Astrocyte (in vitro differentiated cells and primary cell): ENCODE data around the gene STON2.

Experiments
- CTCF ChIP-seq: IDR thresholded peaks from 2 replicates; pipeline ENCODE4 v1.5.1; 2011; ENCODE audit warnings: low read depth, mild to moderate bottlenecking, inconsistent platforms, low read length, moderate library complexity; ENCODE audit not compliant: insufficient read depth
- EZH2 ChIP-seq: IDR thresholded peaks from 2 replicates; pipeline ENCODE4 v1.6.1; 2012; ENCODE audit warnings: mild to moderate bottlenecking, low read length, inconsistent platforms; ENCODE audit not compliant: insufficient read depth

DNA sequence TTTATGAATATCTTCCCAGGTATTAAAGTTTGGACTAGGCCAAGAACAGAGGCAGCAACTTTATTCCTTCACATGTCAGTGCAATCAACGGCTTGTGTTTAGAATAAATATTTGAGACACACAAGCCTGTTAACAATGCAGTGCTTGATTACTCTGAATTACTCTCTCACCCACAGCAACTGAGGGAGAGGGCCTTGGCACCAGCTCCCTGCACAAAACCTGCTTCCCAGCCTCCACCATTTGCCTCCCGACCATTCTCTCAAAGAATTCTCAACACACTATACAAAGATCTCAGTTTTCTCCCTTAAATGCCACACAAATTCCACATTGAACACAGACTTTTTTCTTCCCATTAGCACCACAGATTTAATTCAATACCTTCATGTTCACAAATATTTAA, 77.0 kb downstream of the STON2 start:
- no peak for TF ChIP-seq CTCF
- TF ChIP-seq EZH2 = no peak
